HEK293T (cell line): ENCODE results near the gene MRPL17.

ENCODE experiments used
- BHLHE40 ChIP-seq: fragments of 450-650 bp; IDR thresholded peaks from 2 replicates; pipeline ENCODE4 v1.6.1; 2016; ENCODE audit warnings: mild to moderate bottlenecking, moderate library complexity, borderline replicate concordance
- FOXK2 ChIP-seq: fragments of 450-650 bp; IDR thresholded peaks from 2 replicates; pipeline ENCODE4 v1.6.1; 2016; ENCODE audit warnings: mild to moderate bottlenecking
- FOXM1 ChIP-seq: fragments of 450-650 bp; IDR thresholded peaks from 2 replicates; pipeline ENCODE4 v1.6.1; 2017; ENCODE audit warnings: mild to moderate bottlenecking, borderline replicate concordance
- L3MBTL2 ChIP-seq: fragments of 450-650 bp; conservative IDR thresholded peaks from 2 replicates; pipeline ENCODE4 v1.6.1; 2016; ENCODE audit warnings: mild to moderate bottlenecking
- SP1 ChIP-seq: fragments of 450-650 bp; IDR thresholded peaks from 2 replicates; pipeline ENCODE4 v1.6.1; 2017
- TARDBP ChIP-seq: fragments of 450-650 bp; IDR thresholded peaks from 2 replicates; pipeline ENCODE4 v1.6.1; 2016

GRCh38 chr11:6653097-6653496 lies 30.0 kb downstream of the MRPL17 start:
- TF ChIP-seq L3MBTL2 (no peak), TARDBP (no peak), FOXM1 (no peak), FOXK2 (no peak), BHLHE40 (no peak), SP1 (no peak)
